GM23248 (cell line): ENCODE measurements around the gene ERVH48-1. TPM values are rescaled to one million over a fixed set of nuclear protein-coding genes. Genes with fewer than 3 reads are reported as not detected.

Experiments used
- DNase-seq: peaks from one replicate; pipeline ENCODE4 v3.0.0-alpha.2; 2015
- H2AFZ ChIP-seq: fragments of 200-600 bp; sonication (generic); 2 replicates; pipeline ENCODE4 v1.6.1; 2016; ENCODE audit warnings: antibody characterized with exemption
- H3F3A ChIP-seq: fragments of 200-600 bp; sonication (generic); 2 replicates; pipeline ENCODE4 v1.6.1; 2016; ENCODE audit warnings: mild to moderate bottlenecking, antibody characterized with exemption, mixed run types; ENCODE audit not compliant: insufficient read depth
- H3K27ac ChIP-seq: fragments of 200-600 bp; sonication (generic); 2 replicates; pipeline ENCODE4 v1.5.1; 2016; ENCODE audit warnings: mild to moderate bottlenecking
- H3K27me3 ChIP-seq: fragments of 200-600 bp; sonication (generic); replicated peaks from 2 replicates; pipeline ENCODE4 v1.6.1; 2016; ENCODE audit warnings: mild to moderate bottlenecking; ENCODE audit not compliant: insufficient read depth
- H3K36me3 ChIP-seq: fragments of 200-600 bp; sonication (generic); 2 replicates; pipeline ENCODE4 v1.6.1; 2016; ENCODE audit warnings: low read depth, mild to moderate bottlenecking
- H3K4me1 ChIP-seq: fragments of 200-600 bp; sonication (generic); 2 replicates; pipeline ENCODE4 v1.6.1; 2016; ENCODE audit warnings: mild to moderate bottlenecking; ENCODE audit not compliant: insufficient read depth
- H3K4me2 ChIP-seq: fragments of 200-600 bp; sonication (generic); one replicate; pipeline ENCODE4 v1.6.1; 2016; ENCODE audit warnings: mild to moderate bottlenecking; ENCODE audit not compliant: unreplicated experiment
- H3K4me3 ChIP-seq: fragments of 200-600 bp; sonication (generic); 2 replicates; pipeline ENCODE4 v1.5.1; 2016; ENCODE audit warnings: mild to moderate bottlenecking
- H3K79me2 ChIP-seq: fragments of 200-600 bp; sonication (generic); 2 replicates; pipeline ENCODE4 v1.6.1; 2016; ENCODE audit warnings: mild to moderate bottlenecking; ENCODE audit not compliant: insufficient read depth
- H3K9ac ChIP-seq: fragments of 200-600 bp; sonication (generic); 2 replicates; pipeline ENCODE4 v1.6.1; 2016; ENCODE audit warnings: mild to moderate bottlenecking
- H3K9me2 ChIP-seq: fragments of 200-600 bp; sonication (generic); 2 replicates; pipeline ENCODE4 v1.6.1; 2016; ENCODE audit warnings: mixed run types, mild to moderate bottlenecking, moderate library complexity; ENCODE audit not compliant: insufficient read depth
- H3K9me3 ChIP-seq: fragments of 200-600 bp; sonication (generic); one replicate; pipeline ENCODE4 v1.6.1; 2017; ENCODE audit warnings: low read depth
- H4K20me1 ChIP-seq: fragments of 200-600 bp; sonication (generic); 2 replicates; pipeline ENCODE4 v1.6.0; 2016; ENCODE audit not compliant: insufficient read depth
- EZH2 ChIP-seq: fragments of 200-600 bp; sonication (generic); IDR thresholded peaks from 2 replicates; pipeline ENCODE4 v1.6.1; 2018; ENCODE audit warnings: antibody characterized with exemption, mild to moderate bottlenecking; ENCODE audit not compliant: insufficient read depth, poor library complexity, severe bottlenecking
- EZH2phosphoT487 ChIP-seq: fragments of 200-600 bp; sonication (generic); IDR thresholded peaks from 2 replicates; pipeline ENCODE4 v1.6.1; 2018; ENCODE audit warnings: antibody characterized with exemption, moderate library complexity, mild to moderate bottlenecking, low read depth; ENCODE audit not compliant: insufficient read depth
- WGBS, 2 experiments: methylation state at CpG; one replicate each; pipeline ENCODE4 v1.1.6; 2015 to 2017; ENCODE audit warnings: low lambda C conversion rate in 2 of 2, low coverage in 1 of 2; ENCODE audit errors: missing lambda C conversion rate in 2 of 2; 5-methylcytosine and 5-hydroxymethylcytosine counted together
- in situ Hi-C: fragments of 300-500 bp; cut with MboI; formaldehyde crosslinking; loops from 2 replicates; pipeline ENCODE4 v1.15.0; 2020
- polyA plus RNA-seq: library from polyadenylated mRNA; unstranded; fragments of >200 nt; fragmentation: Nextera tagmentation; extraction: Ambion mirVana; gene quantifications from 2 replicates; pipeline ENCODE4 v1.2.1, GENCODE V29; 2016
- total RNA-seq: library from RNA; depleted of rRNA; stranded (reverse); fragments of >200 nt; shearing (Covaris generic); gene quantifications from 2 replicates; pipeline ENCODE4 v1.2.3, GENCODE V29; 2014

ERVH48-1 gene
- total and polyA plus RNA-seq, 2 experiments from 2014 or later, result not detected

DNA sequence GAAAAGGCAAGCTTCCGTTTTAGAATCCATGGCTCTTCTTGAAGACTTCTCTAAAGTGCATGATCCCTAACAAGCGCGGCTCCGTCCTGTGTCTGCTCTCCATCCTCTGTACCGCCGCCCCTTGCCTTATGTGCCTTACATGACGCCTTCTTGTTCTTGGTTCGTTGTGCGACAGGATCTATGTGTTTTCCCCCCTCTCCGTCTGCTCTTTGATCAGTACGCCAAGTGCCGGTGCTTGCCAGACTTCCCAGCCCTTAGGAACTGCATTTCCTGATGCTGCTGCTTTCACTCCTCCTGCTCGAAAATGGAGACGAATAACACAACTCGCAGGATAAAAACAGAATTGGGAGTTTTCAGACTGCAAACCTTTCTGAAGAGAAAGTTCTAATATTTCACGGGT, 19.2 kb downstream of the ERVH48-1 start:
- Histone ChIP-seq H3K36me3 (peaks cover 52% of the 10 kb centered on the region), H3K9me2 (no peaks in the 10 kb centered on the region), H3K4me1 (no peaks in the 10 kb centered on the region), H3K4me3 (no peak overlapping the region), H2AFZ (no peak overlapping the region), H3K4me2 (no peak overlapping the region), H3F3A (no peaks in the 10 kb centered on the region), H3K27ac (no peak overlapping the region), H3K27me3 (no peaks in the 10 kb centered on the region), H3K79me2 (peaks cover 53% of the 10 kb centered on the region), H4K20me1 (0 out of 2 replicates have a peak, but pooled peaks cover 3% of the 10 kb centered on the region), H3K9me3 (no peaks in the 10 kb centered on the region), H3K9ac (no peak overlapping the region)
- WGBS, 2 experiments, result 96 to 97% methylated on average over 16 of the region's 16 CpGs
- no peak for DNase-seq
- TF ChIP-seq EZH2, result no peak
- TF ChIP-seq EZH2phosphoT487, result no peak
- in situ Hi-C loops, result no loop called here

DNA sequence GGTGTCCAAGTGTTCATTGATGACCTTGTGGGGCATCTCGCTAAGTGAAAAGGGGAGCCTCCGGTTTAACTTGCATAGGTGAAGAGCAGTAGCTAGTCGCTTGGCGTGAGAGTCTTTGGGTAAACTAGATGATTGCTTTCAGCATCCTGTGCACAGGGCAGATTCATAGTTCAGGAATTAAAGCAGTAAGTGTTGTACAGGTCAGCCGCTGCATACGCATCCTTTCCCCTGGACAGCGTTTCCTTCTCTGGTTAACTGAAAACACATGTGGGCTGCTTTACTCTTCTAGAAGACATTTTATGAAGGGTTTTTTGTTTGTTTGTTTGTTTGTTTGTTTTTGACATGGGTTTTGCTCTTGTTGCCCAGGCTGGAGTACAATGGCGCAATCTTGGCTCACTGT, 20.2 kb downstream of the ERVH48-1 start:
- H3K9ac ChIP-seq, result no peak overlapping the region
- no peak overlapping the region for H2AFZ ChIP-seq
- peaks cover 50% of the 10 kb centered on the region for H3K36me3 ChIP-seq
- no peaks in the 10 kb centered on the region for H3F3A ChIP-seq
- no peak overlapping the region for H3K4me3 ChIP-seq
- in situ Hi-C loops, result no loop called here
- no peaks in the 10 kb centered on the region for H3K27me3 ChIP-seq
- H3K9me2 ChIP-seq, result no peaks in the 10 kb centered on the region
- DNase-seq, result no peak
- WGBS, 2 experiments, result 96 to 98% methylated on average over 8 of the region's 8 CpGs
- H3K4me2 ChIP-seq, result no peak overlapping the region
- H3K79me2 ChIP-seq, result peaks cover 63% of the 10 kb centered on the region
- H3K4me1 ChIP-seq, result no peaks in the 10 kb centered on the region
- TF ChIP-seq EZH2, result no peak
- no peaks in the 10 kb centered on the region for H3K9me3 ChIP-seq
- H4K20me1 ChIP-seq, result 0 out of 2 replicates have a peak, but pooled peaks cover 3% of the 10 kb centered on the region
- H3K27ac ChIP-seq, result no peak overlapping the region

DNA sequence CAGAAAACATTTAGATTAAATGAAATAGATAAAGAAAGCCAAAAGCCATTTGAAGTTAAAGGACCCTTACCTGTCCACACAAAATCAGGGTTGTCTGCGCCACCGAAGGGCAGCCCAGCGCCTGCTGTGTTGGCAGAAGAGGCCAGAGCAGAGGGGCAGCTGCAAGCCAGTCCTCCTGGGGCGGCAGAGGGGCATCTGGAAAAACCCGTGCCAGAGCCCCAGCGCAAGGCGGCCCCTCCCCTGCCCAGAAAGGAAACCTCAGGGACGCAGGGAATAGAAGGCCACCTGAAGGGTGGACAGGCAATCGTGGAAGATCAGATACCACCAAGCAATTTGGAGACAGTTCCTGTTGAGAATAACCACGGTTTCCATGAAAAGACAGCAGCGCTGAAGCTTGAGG, 21.6 kb downstream of the ERVH48-1 start:
- WGBS, 2 experiments, result 89 to 91% methylated on average over 11 of the region's 11 CpGs
- peaks cover 37% of the 10 kb centered on the region for H3K36me3 ChIP-seq

DNA sequence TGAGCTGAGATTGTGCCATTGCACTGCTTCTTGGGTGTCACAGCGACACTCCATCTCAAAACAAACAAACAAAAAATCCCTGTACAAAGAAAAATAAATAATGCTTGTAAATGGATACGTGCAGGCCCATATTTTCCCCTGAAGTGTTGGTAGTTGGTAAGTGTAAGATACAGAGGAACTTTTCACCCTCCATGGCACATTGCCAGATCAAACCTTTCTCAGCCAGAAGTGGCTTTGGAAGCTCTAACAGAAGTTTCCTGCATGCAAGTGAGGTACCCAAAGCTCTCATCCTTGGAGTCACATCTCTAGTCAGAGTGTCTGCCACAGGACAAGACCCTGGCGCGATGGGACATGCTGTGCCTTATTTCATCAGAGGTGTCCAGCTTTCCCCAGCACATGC, 25.0 kb downstream of the ERVH48-1 start:
- H3K79me2 ChIP-seq, result peaks cover 95% of the 10 kb centered on the region
- in situ Hi-C loops, result no loop called here

More for the DNA sequence above, 21.6 kb downstream of the ERVH48-1 start:
- TF ChIP-seq EZH2 (no peak), EZH2phosphoT487 (no peak)
- 0 out of 2 replicates have a peak, but pooled peaks cover 3% of the 10 kb centered on the region for H4K20me1 ChIP-seq
- no peak for DNase-seq
- no peaks in the 10 kb centered on the region for H3K9me2 ChIP-seq
- no peaks in the 10 kb centered on the region for H3K9me3 ChIP-seq
- no peaks in the 10 kb centered on the region for H3K27me3 ChIP-seq
- H3K27ac ChIP-seq, result no peak overlapping the region
- H3K79me2 ChIP-seq, result peaks cover 76% of the 10 kb centered on the region
- H3F3A ChIP-seq, result no peaks in the 10 kb centered on the region
- no peak overlapping the region for H3K9ac ChIP-seq
- no peak overlapping the region for H3K4me2 ChIP-seq
- in situ Hi-C loops, result no loop called here
- H3K4me1 ChIP-seq, result no peaks in the 10 kb centered on the region
- H3K4me3 ChIP-seq, result no peak overlapping the region
- H2AFZ ChIP-seq, result no peak overlapping the region

More for the DNA sequence above, 25.0 kb downstream of the ERVH48-1 start:
- Histone ChIP-seq H3K36me3 (peaks cover 34% of the 10 kb centered on the region; the same call in 1 of the 2 replicates), H3K9ac (no peak overlapping the region), H2AFZ (no peak overlapping the region), H3K9me2 (no peaks in the 10 kb centered on the region), H4K20me1 (no peaks in the 10 kb centered on the region), H3K4me1 (no peaks in the 10 kb centered on the region), H3K27ac (no peak overlapping the region), H3K4me2 (no peak overlapping the region), H3F3A (no peaks in the 10 kb centered on the region), H3K4me3 (no peak overlapping the region), H3K9me3 (no peaks in the 10 kb centered on the region), H3K27me3 (no peaks in the 10 kb centered on the region)
- 95 to 98% methylated on average over 4 of the region's 4 CpGs for WGBS, 2 experiments
- TF ChIP-seq EZH2phosphoT487 (no peak), EZH2 (no peak)
- DNase-seq, result no peak
